Effector memory CD4-positive, alpha-beta T cell (primary cell): Measurements from ENCODE around the gene SRPK2.
"Not testable (repeated sequence)": the region's sequence is repeated elsewhere in the genome, so short reads cannot be mapped to it uniquely, and the experiment has no call there.

ENCODE experiments used
- DNase-seq, 3 donors: peaks; one replicate each; pipeline ENCODE4 v3.0.0-alpha.2; 2020
- H3K27ac ChIP-seq: 2 replicates; pipeline ENCODE4 v1.7.0; 2013; ENCODE audit warnings: mild to moderate bottlenecking, low read length, moderate library complexity; ENCODE audit not compliant: insufficient read depth, poor library complexity, severe bottlenecking
- H3K27me3 ChIP-seq: replicated peaks from 2 replicates; pipeline ENCODE4 v1.7.0; 2013; ENCODE audit warnings: mild to moderate bottlenecking, low read length; ENCODE audit not compliant: insufficient read depth, control insufficient read depth, poor library complexity, severe bottlenecking
- H3K36me3 ChIP-seq: 2 replicates; pipeline ENCODE4 v1.7.0; 2013; ENCODE audit warnings: mild to moderate bottlenecking, low read length, moderate library complexity; ENCODE audit not compliant: control insufficient read depth, insufficient read depth
- H3K4me1 ChIP-seq: 2 replicates; pipeline ENCODE4 v1.7.0; 2013; ENCODE audit warnings: low read length, mild to moderate bottlenecking; ENCODE audit not compliant: control insufficient read depth, insufficient read depth, poor library complexity, severe bottlenecking
- H3K4me3 ChIP-seq: 2 replicates; pipeline ENCODE4 v1.7.0; 2013; ENCODE audit warnings: low read length, low read depth, mild to moderate bottlenecking; ENCODE audit not compliant: insufficient read depth, poor library complexity, severe bottlenecking
- H3K9me3 ChIP-seq: 2 replicates; pipeline ENCODE4 v1.7.0; 2013; ENCODE audit warnings: mild to moderate bottlenecking, low read length, moderate library complexity; ENCODE audit not compliant: control insufficient read depth
- total RNA-seq, 3 donors: gene quantifications; one replicate each; lab custom pipeline; 2026; lab: John Stamatoyannopoulos, UW

SRPK2 gene
- 50.8 to 70.7 (median 61.0) reads per million in 3 donors for total RNA-seq

- peak within 1 kb of the TSS; percentile 57 for H3K27ac ChIP-seq
- no peaks in the 10 kb centered on the region for H3K9me3 ChIP-seq
- peak; percentile 56 to 68 (median 57) for DNase-seq
- peaks cover 11% of the 10 kb centered on the region for H3K4me1 ChIP-seq
- no peaks in the 10 kb centered on the region for H3K27me3 ChIP-seq
- no peaks in the 10 kb centered on the region for H3K36me3 ChIP-seq
- H3K4me3 ChIP-seq, result peak within 1 kb of the TSS; percentile 86
Observed at GRCh38 chr7:105388356-105389087, at the start of gene SRPK2. Gene SRPK2 (minus strand): TSS chr7:105388921.

GRCh38 chr7:105438254-105438653 is 49.5 kb upstream of the SRPK2 start:
- H3K4me3 ChIP-seq, result no peak overlapping the region
- no peaks in the 10 kb centered on the region for H3K9me3 ChIP-seq
- H3K27me3 ChIP-seq, result no peaks in the 10 kb centered on the region
- H3K36me3 ChIP-seq, result no peaks in the 10 kb centered on the region
- H3K4me1 ChIP-seq, result no peaks in the 10 kb centered on the region
- no peak overlapping the region for H3K27ac ChIP-seq
- DNase-seq, result no peak

- H3K4me3 ChIP-seq, DNase-seq, H3K36me3 ChIP-seq, H3K27me3 ChIP-seq, H3K9me3 ChIP-seq, H3K27ac ChIP-seq, H3K4me1 ChIP-seq: not testable (repeated sequence)
Observed at GRCh38 chr7:105437356-105437755, 48.6 kb upstream of the SRPK2 start.

GRCh38 chr7:105429746-105430612 is 41.3 kb upstream of the SRPK2 start:
- Histone ChIP-seq H3K9me3 (no peaks in the 10 kb centered on the region), H3K27ac (no peak overlapping the region), H3K4me3 (no peak overlapping the region), H3K27me3 (no peaks in the 10 kb centered on the region), H3K4me1 (no peaks in the 10 kb centered on the region), H3K36me3 (no peaks in the 10 kb centered on the region)
- peak; percentile 3 to 29 (median 4) for DNase-seq

GRCh38 chr7:105426606-105427146 is 38.0 kb upstream of the SRPK2 start:
- no peaks in the 10 kb centered on the region for H3K4me1 ChIP-seq
- H3K4me3 ChIP-seq, result no peak overlapping the region
- H3K27ac ChIP-seq, result no peak overlapping the region
- H3K36me3 ChIP-seq, result no peaks in the 10 kb centered on the region
- DNase-seq, result no peak
- no peaks in the 10 kb centered on the region for H3K27me3 ChIP-seq
- no peaks in the 10 kb centered on the region for H3K9me3 ChIP-seq

GRCh38 chr7:105423987-105424386 is 35.3 kb upstream of the SRPK2 start:
- H3K36me3 ChIP-seq, result no peaks in the 10 kb centered on the region
- H3K27me3 ChIP-seq, result no peaks in the 10 kb centered on the region
- no peak overlapping the region for H3K4me3 ChIP-seq
- DNase-seq, result no peak
- no peaks in the 10 kb centered on the region for H3K9me3 ChIP-seq
- H3K4me1 ChIP-seq, result no peaks in the 10 kb centered on the region
- H3K27ac ChIP-seq, result no peak overlapping the region

- H3K9me3 ChIP-seq, result no peaks in the 10 kb centered on the region
- no peak for DNase-seq
- H3K36me3 ChIP-seq, result no peaks in the 10 kb centered on the region
- H3K4me3 ChIP-seq, result no peak overlapping the region
- no peaks in the 10 kb centered on the region for H3K4me1 ChIP-seq
- no peak overlapping the region for H3K27ac ChIP-seq
- no peaks in the 10 kb centered on the region for H3K27me3 ChIP-seq
Observed at GRCh38 chr7:105413887-105414437, 25.2 kb upstream of the SRPK2 start.

GRCh38 chr7:105410774-105411173 is 22.1 kb upstream of the SRPK2 start:
- H3K4me3 ChIP-seq, H3K9me3 ChIP-seq, H3K27ac ChIP-seq, H3K27me3 ChIP-seq, H3K36me3 ChIP-seq, H3K4me1 ChIP-seq, DNase-seq: not testable (repeated sequence)

GRCh38 chr7:105409775-105410174 is 21.1 kb upstream of the SRPK2 start:
- H3K4me1 ChIP-seq, H3K27me3 ChIP-seq, DNase-seq, H3K36me3 ChIP-seq, H3K4me3 ChIP-seq, H3K9me3 ChIP-seq, H3K27ac ChIP-seq: not testable (repeated sequence)
